Posterior cingulate gyrus (tissue), 11 donors: ENCODE data around the gene CSNK1A1L.

Source experiments
- DNase-seq, 10 donors: peaks; one replicate each; pipeline versions ENCODE4 v3.0.0 to v3.0.0-alpha.2; 2020 to 2021; ENCODE audit warnings: mixed read lengths in 3 of 10
- intact Hi-C: fragments of 100-400 bp; cut with DNase I; formaldehyde crosslinking; loops from one replicate; pipeline ENCODE4 v1.15.1; 2023

Gene CSNK1A1L

DNA sequence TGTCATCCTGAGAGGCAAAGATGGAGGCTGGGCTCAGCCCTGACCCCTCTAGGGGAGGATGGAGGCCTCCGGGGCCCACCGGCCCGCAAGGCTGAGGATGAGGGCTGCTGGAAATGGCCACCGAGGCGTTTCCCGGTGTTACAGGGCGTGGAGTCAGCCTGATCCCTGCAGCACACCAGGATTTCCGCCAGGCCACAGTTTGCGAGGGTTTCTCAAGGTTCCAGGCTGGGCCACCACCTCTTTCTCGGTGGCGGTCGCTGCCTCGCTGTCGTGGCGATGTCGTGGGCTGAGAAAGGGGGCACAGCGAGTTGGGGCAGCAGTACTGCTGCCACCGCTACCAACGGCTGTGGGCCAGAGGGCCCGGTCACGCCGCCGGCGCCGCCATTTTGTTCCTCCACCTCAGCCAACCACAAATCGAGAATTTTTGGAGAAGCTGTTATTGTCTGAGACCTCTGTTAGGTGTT is at the start of gene CSNK1A1L:
TSS of gene CSNK1A1L (minus strand) at position 414 of the 464 bp plus-strand sequence. CDS start at position 6, 408 bp downstream.
- intact Hi-C loops: no loop called here
- DNase-seq: no peak

DNA sequence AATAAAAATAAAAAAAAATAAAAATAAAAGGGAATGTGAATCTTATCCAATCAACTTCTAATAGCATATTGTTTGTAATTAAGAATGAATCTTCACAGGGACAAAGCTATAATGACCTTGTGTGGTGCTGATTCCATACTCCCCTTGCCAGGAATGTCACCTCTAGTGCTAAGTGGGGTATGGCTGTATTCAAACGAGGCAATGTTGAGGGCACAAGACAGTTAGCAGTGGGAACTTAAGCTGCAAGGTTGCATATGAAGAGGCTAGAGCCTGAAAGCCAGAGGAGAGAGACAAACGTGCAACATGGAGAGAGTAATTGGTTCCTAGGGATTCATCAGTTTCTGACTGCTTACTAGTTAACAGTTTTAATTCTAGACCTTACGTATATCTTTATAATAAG is 43.9 kb upstream of the CSNK1A1L start:
- intact Hi-C loops: no loop called here
- no peak for DNase-seq

DNA sequence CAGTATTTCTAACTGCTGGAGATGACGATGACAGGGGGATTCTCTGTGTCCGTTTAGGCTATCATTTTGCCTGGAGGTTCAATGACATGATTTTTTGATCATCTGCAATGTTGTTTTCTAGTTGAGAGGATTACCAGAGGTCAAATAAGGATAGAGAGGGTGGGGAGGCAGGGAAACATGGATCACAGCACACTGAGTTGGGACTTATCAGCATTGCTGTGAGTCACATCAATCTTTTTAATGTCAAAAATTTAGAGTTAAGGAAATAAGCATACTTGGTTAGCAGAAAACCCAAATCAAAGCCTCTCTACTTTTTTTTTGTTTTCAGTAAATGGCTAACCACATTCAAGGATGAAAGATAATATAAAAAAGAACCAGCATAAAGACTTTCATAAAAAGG is 43.0 kb upstream of the CSNK1A1L start:
- intact Hi-C loops: no loop called here
- DNase-seq: no peak

DNA sequence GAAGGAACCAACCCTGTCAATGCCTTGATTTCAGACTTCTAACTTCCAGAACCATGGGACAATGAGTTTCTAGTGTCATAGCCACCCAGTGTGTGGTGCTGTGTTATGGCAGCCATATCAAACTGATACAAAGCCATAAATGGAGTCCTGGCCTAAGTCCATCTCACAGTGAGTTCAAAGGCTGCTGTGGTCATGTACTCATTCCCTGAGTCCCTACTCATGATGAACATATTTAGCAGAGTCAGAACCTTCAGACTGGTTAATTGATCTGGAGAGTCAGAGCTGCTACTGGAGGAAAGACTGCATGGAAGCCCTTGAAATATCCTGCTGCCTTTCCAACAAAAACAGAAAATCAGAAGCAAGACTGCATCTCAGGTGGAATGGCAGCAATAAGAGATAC is 39.2 kb upstream of the CSNK1A1L start:
- intact Hi-C loops: no loop called here

DNA sequence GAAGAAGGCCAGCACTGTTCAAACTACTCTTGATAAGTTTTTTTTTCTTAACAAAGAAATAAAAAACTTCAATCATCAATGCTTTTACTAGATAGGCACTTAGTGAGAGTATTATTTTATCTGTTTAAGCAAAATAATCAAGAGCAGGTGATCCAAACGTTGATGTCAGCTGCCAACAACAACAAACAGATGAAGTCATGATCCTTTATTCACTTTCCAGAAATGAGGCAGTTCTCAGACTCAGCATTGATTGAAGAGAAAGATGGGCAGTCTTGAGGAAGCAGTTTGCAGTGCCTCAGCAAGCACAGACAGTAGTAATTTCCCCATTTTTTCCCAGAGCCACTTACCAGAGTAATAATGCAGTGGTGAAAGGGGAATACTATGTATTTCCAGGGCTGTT is 38.4 kb upstream of the CSNK1A1L start:
- intact Hi-C loops: no loop called here
- DNase-seq: no peak

More for the DNA sequence above, 39.2 kb upstream of the CSNK1A1L start:
- no peak for DNase-seq

DNA sequence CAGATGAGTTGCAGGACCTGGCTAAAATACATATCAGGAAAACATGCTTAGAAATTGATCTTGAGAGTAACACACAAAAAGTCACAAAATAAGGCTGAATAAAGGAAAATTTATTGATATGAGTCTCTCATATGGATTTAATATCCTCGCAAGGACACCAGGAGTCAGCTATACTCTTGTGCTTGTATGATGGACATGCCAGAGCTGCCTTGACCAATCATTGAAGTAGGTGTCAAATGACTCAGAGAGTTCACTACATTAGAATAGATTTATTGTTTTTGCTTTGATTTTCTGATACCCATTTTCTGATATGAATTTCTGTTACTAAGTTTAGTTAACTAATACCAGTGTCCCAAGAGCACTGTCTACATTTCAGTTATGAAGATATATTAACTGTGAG is 37.4 kb upstream of the CSNK1A1L start:
- no peak for DNase-seq
- intact Hi-C loops: no loop called here

DNA sequence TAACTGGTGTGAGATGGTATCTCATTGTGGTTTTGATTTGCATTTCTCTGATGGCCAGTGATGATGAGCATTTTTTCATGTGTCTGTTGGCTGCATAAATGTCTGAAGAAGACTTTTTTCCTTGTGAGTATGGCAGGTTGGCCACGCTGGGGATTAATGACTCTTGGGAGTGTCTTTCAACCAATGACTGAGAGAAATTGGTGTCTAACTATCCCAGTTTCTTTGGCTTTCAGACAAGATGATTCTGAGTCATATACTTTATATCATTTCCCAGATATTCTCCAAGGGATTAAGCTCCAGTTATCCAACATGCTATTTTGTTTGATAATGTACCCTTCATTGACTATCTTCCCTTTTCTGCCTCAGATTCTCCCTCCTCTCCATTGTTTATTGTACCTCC is 35.5 kb upstream of the CSNK1A1L start:
- no peak for DNase-seq
- intact Hi-C loops: no loop called here

DNA sequence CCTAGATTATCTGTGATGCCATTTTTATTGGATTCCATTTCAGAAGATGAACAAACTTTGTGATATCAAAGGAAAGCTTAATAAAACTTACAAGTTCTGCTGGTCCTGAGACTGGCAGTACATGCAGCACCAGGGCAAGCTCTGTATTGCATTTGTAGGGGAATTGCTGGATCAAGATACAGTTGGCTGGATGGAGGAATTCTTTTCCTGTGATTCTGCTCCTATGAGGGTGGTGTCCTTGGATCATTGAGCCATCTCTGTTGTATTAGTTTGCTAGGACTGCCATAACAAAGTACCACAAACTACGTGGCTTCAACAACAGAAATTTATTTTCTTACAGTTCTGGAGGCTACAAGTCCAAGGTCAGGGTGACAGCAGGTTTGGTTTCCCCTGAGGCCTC is 33.9 kb upstream of the CSNK1A1L start:
- intact Hi-C loops: no loop called here
- DNase-seq: no peak

DNA sequence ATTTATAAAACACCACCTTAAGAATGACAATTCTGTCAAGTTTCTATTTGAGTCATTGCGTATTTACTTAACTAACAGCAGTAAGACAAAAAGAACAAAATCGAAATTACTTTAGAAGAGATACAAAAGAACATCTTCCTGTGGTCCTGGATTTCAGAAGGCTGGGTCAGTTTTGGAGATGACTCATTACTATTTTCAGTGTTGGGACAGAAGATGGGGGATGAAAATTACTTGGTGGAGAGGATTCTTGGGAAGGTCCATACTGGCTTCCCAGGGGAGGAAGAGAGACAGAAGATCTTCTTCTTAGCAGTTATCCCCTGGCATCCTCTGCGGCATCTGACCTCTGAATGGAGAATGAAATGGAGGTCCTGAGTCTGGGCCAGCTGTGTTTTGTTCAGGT is 33.5 kb upstream of the CSNK1A1L start:
- DNase-seq: no peak
- intact Hi-C loops: no loop called here

DNA sequence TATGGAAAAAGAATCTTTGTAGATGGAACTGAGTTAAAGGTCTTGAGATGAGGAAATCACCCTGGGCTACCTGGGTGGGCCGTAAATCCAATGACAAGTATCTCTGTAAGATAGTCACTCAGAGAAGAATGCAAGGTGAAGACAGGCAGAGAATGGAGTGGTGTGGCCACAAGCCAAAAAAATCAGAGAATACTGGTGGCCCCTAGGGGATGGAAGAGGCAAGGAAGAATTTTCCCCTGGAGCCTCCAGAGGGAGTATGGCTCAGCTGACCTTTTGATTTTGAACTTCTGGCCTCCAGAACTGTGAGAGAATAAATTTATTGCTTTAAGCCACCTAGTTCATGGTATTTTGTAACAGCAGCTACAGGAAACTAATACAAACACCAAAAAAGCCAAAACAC is 32.7 kb upstream of the CSNK1A1L start:
- intact Hi-C loops: no loop called here
- DNase-seq: no peak

DNA sequence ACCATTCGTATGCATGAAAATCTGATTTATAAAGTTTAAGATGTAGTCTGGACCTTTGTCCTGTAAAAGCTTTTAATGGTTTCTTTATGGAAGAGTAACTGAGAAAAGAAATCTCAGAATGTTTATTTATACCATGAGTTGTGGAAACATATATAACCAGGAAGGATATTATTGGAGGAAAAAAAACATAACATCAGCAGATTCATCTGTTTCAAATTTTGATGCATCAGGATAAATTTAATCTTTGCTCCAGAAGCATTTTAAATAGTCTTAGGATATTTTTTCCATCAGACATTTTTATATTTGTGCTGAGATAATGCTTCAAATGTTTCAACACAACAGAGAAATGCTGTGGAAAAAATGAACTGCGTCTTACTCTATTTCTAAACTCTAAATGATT is 31.2 kb upstream of the CSNK1A1L start:
- intact Hi-C loops: no loop called here
- no peak for DNase-seq

DNA sequence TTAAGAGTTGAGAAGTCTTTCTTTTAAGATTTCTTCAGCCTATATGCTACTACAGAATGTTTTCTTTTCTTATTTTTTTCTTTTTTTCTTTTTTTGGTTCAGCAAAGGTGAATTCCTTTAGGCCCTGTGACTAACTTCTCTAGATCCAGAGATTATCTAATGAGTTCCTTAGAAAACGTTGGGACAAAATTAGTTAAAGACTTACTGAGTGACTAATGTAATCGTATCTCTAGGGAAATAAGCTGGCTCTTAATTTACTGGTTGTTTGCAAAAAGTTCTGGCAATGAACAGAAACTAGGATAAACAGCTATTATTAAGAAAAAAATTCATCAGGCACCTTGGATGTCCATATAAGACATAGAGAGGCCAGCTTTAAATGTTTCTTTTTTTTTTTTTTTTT is 30.7 kb upstream of the CSNK1A1L start:
- DNase-seq: no peak
- intact Hi-C loops: no loop called here

DNA sequence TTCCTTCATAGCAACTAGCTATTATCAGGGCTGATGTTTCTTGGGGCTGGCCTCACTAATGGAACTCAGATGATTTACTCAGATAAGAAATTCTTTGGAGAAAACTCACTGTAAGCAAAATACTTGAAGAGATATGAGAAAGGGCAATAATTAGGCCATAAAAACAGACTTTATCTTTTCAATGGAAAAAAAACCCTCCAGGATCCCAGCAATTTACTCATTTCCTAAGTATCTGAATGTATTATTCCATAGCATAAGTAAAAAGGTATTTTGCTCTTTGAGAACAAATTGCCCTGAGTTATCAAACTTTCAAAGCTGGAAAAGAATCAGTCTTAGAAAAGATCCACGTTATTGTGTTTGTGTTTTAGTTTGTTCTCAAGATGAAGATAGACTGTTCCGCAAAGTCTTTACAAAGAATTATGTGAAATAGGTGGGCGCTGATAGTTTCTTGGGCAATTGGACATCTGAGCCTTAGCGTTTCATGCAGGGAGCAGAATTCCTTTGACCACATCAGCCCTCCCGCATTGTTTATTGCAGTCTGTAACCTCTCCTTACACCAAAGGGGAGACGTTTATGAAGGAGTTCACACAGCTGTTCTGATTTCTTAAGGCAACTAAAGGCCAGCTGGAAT is 29.1 kb upstream of the CSNK1A1L start:
- DNase-seq: no peak
- intact Hi-C loops: no loop called here

DNA sequence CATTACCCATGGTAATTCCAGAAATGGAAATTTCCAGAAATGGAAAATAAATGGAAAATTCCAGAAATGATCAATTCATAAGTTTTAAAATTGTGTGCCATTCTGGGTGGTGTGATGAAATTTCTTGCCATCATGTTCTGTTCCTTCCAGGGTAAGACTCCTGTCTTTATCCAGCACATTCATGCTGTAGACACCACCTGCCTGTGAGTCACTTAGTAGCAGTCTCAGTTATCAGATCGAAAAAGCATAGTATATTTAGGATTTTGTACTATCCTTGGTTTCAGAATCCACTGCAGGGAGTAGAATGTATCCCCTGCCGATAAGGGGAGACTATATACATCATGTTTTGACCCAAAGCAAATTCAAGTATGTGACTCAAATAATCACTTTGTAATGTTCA is 26.7 kb upstream of the CSNK1A1L start:
- DNase-seq: no peak
- intact Hi-C loops: no loop called here

DNA sequence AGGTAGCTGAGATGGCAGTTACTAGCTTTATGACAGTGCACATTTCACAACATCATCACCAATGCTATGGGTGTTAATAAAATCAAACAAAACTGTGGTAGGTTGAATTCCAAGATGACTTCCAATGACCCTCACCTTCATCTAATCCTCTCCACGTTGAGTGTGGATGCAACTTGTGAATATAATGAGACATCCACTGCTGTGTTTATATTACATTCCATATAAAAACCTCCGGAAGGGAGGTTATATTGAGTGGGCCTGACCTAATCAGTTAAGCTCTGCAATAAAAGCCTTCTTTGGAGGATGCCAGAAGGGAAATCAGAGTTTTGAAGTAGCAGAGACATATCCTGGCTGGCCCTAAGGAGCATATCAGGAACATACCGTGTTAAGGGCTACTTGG is 25.6 kb upstream of the CSNK1A1L start:
- DNase-seq: no peak
- intact Hi-C loops: no loop called here

DNA sequence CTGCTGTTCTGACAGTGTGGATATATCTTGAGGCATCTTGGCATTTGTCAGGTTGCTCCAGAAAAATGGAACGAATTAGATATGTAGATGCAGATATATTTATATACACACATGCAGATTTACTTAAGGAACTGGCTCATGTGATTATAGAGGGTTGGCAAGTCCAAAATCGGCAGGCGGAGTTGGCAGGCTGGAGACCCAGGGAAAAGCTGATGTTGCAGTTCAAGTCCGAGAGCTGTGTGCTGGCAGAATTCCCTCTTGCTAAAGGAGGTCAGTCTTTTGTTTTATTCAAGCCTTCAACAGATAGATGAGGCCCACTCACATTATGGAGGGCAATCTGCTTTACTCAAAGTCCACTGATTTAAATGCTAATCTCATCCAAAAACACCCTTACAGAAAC is 24.4 kb upstream of the CSNK1A1L start:
- intact Hi-C loops: no loop called here
- peak in 3 of 10 donors; percentile 8 to 80 (median 17) for DNase-seq

DNA sequence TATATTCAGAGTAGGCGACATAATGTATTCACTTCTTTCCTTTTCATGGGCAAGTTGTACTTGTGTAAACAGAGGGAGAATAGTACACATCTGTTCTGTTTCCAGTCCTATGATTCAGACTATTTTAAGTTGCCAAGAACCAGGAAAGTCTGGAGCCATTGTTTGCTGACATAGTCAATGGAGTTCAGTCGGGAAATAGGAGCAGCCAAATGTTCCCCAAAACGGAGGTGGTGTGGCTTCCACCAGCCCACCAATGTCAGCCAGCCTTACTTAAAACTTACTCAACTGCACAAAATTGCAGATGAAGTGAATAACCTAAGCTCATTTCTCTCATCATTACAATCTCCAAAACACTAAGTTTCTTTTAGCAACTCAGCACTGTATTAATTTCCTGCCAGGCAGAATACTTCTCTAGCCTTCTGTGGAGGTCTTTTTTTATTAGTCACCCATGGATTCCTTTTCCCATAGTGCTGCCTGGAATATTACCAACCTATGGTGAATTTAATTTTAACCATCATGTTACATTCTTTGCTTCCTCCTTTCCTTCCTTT is 22.3 kb upstream of the CSNK1A1L start:
- DNase-seq: peak in 7 of 10 donors; percentile 15 to 86 (median 29)
- intact Hi-C loops: no loop called here

DNA sequence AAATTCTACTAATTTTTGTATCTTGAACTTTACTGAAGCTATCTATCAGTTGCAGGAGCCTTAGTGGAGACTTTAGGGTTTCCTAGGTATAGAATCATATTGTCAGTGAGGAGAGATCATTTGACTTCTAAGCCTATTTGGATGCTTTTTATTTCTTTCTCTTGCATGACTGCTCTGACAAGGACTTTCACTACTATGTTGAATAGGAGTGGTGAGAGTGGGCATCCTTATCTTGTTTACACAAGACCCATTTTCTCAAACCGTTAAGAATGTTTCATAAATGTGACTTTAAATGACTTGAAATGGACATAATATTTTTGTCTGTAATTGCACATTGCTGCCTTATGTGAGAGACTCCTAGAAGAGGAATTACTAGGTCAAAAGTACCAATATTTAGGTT is 17.9 kb upstream of the CSNK1A1L start:
- no peak for DNase-seq
- intact Hi-C loops: no loop called here

DNA sequence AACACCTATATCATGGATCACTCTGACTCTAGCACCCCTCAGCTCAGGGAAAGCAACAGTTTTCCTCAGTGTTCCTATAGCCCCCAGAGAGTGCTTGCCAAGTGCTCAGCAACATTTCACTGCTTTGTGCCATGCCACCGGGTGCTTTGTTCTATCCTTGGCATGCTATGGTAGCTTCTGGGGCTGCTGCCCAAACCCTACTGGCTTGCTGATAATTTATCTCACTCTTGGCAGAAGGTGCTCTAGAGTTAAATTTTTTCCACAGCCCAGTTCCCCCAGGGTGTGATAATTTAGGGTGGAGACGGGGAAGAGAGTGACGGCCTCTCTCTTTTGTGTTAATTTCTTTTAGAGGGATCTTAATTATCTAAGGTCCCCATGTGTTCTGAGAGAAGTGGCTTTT is 12.6 kb upstream of the CSNK1A1L start:
- intact Hi-C loops: no loop called here
- DNase-seq: peak in 3 of 10 donors; percentile 9 to 69 (median 36)

DNA sequence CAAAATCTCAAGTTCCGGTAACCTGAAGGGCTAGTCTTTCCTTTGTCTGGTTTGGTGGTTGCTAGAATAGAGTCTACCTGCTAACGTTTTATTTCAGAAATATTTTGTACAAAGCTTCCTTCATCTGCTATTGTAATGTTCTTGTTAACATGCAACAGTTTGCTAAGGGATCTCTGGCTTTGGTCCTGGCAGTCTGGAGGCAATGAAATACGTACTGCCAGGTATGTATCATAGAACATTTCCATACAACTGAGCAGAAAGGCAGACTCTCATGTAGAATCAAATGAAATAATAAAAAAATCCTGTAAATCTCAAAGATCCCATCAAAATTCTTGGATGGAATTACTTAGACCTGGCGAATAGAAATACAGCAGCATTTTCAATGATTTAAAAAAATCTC is 8.8 kb upstream of the CSNK1A1L start:
- no peak for DNase-seq
- intact Hi-C loops: no loop called here

DNA sequence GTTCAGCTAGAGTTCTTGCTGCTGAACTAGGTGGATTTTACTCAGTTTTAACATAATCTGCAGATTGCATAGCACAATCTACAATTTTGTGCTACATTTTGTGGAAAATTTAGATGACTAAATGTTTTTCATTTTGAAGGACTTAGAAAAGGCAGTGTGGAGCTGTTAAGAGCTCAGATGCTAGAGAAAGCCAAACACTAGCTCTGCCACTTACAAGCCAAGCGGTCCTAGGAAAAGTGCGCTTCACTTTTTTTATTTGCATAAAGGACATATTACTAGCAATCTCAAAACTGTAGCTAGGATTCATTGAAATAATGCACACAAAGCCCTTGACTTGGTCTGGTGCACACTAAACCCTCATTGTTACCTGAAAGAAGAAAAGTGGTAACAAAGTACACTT is 8.1 kb upstream of the CSNK1A1L start:
- intact Hi-C loops: no loop called here

DNA sequence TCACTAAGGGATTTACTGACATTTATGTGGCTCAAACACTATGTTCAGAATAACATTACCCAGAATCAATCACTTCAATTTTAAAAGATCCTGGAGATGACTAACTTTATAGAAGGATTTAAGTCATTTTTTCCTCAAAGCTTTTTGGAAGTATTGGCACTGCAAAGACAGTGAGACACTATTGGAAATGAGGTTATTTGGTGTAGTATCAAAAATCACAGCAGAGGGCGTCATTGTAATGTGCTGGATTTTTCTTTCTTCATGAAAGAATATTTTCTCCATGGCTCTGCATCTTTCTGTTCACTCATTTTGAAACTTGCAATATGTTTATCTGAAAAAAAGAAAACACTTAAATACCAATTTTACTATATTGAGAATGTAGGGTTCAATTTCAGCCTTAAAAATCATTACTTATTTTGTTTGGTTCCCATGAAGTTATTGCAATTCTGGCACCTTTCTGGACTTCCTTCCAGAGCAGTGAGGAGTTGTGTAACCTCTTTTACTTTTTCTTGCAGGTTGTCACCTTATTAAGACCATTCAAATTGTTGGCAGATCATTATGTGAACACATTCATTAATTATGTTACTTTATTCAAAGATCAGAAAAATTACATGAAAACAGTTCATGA is 3.7 kb upstream of the CSNK1A1L start:
- intact Hi-C loops: loop anchor here (1.0 kb wide), 1 partner anchor 494 kb away; no protein-coding TSS in a partner anchor

More for the DNA sequence above, 8.1 kb upstream of the CSNK1A1L start:
- no peak for DNase-seq

More for the DNA sequence above, 3.7 kb upstream of the CSNK1A1L start:
- no peak for DNase-seq
